ENCODE measurements around the gene UNCX. TPM values are rescaled to one million over a fixed set of nuclear protein-coding genes. Genes with fewer than 3 reads are reported as not detected.

The UNCX gene
- total RNA-seq = not detected in 2 replicates

DNA sequence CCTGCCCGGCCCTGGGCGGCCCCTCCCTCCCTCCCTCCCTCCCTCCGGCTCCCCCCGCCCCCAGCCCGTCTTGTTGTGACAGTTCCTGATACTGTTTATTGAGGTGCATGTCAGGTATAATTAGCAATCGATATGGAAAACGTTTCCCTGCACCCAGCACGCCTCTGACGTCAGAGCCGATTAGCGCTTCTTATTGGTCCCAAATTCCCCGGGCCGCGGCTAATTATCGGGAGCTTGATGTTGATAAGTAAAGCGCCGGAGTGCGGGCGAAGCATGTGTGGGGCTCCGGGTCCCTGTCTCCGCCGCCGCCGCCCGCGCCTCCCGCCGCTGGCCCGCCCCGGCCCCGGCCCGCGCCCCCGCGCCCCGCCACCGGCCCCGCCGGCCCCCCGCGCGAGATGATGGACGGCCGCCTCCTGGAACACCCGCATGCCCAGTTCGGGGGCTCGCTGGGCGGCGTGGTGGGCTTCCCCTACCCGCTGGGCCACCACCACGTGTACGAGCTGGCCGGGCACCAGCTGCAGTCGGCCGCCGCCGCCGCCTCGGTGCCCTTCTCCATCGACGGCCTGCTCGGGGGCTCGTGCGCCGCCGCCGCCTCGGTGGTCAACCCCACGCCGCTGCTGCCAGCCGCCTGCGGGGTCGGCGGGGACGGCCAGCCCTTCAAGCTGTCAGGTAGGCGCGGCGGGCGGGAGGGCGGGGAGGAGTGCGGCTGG, at the start of gene UNCX:
Gene UNCX (plus strand): TSS at position 250 of the 710 bp plus-strand sequence. CDS start 146 bp downstream, at position 396.

Other genes starting within 250 kb of the UNCX start
- gene CYP2W1, start 249.7 kb upstream of the UNCX start, total RNA-seq = not detected in 2 replicates
- 32.9 and 48.2 TPM in 2 replicates for gene GPR146, start 188.3 kb upstream of the UNCX start, total RNA-seq
- gene GPER1, start 144.8 kb upstream of the UNCX start, total RNA-seq = 0.32 and 1.1 TPM in 2 replicates
- gene ZFAND2A, start 72.7 kb upstream of the UNCX start, total RNA-seq = 9.9 and 18.6 TPM in 2 replicates
- gene MICALL2, start 226.6 kb downstream of the UNCX start, total RNA-seq = 12.6 and 26.8 TPM in 2 replicates